Motor neuron (in vitro differentiated cells): ENCODE measurements around the gene CFAP99. TPM values are rescaled to one million over a fixed set of nuclear protein-coding genes. Genes with fewer than 3 reads are reported as not detected.

Source experiments
- ATAC-seq, 8 experiments: fragments of 200-7000 bp; cut with Tn5 transposase; replicated peaks in 6 of 8; 2 replicates each; pipeline ENCODE4 v1.8.0; 2021; ENCODE audit warnings: mild to moderate bottlenecking in 8 of 8, moderate library complexity in 8 of 8
- H3K27ac ChIP-seq, 2 donors: fragments of 250-450 bp; sonication (Bioruptor Pico); 2 replicates each; pipeline ENCODE4 v1.9.0; 2021; ENCODE audit warnings: antibody characterized with exemption in 2 of 2, mild to moderate bottlenecking in 2 of 2, moderate library complexity in 1 of 2
- H3K4me1 ChIP-seq, 2 donors: fragments of 250-450 bp; sonication (Bioruptor Pico); replicated peaks in 1 of 2; 2 replicates each; pipeline ENCODE4 v1.6.1; 2021; ENCODE audit warnings: antibody characterized with exemption in 2 of 2, mild to moderate bottlenecking in 2 of 2, moderate library complexity in 1 of 2
- H3K4me3 ChIP-seq, 5 donors: fragments of 250-450 bp; sonication (Bioruptor Pico); 2 replicates each; pipeline ENCODE4 v1.9.0; 2021; ENCODE audit warnings: antibody characterized with exemption in 5 of 5, mild to moderate bottlenecking in 5 of 5, moderate library complexity in 4 of 5
- WGBS, 10 experiments: fragments of 450-650 bp; shearing (Covaris generic); methylation state at CpG; one replicate each; pipeline ENCODE4 v1.0.0; 2022; 5-methylcytosine and 5-hydroxymethylcytosine counted together
- in situ Hi-C, 9 experiments: fragments of 400-800 bp; cut with MboI; loops; one replicate each; pipeline ENCODE4 v1.15.0; 2021; ENCODE audit warnings: low sequenced_read_pairs in 9 of 9, low pct_unique_long_range_greater_than_20kb in 2 of 9; ENCODE audit not compliant: unreplicated experiment in 9 of 9
- total RNA-seq, 8 experiments: library from RNA; unstranded; fragments of 300-600 nt; gene quantifications; 2 replicates each; pipeline versions ENCODE4 v1.2.3 to v1.2.4, GENCODE V29; 2022

CFAP99 gene
- total RNA-seq, 8 experiments from 2014 or later = 0.05 to 9.1 (median 0.19) TPM

- ATAC-seq = no peak
- H3K4me3 ChIP-seq = no peak overlapping the region
- in situ Hi-C loops = no loop called here
- WGBS, 10 experiments = 0 to 100% (median 86%) methylated on average over 1 to 5 of the region's 9 CpGs; no CpG with 5 or more reads in 3 of the 10 experiments
- no peak overlapping the region for H3K27ac ChIP-seq
- peaks cover 10 to 12% of the 10 kb centered on the region in 2 donors for H3K4me1 ChIP-seq
These were observed 23.7 kb upstream of the CFAP99 start for GRCh38 chr4:2395038-2395437.

- Histone ChIP-seq H3K4me1 (peaks cover 10 to 12% of the 10 kb centered on the region in 2 donors), H3K4me3 (no peak overlapping the region), H3K27ac (no peak overlapping the region)
- ATAC-seq = no peak
- WGBS, 10 experiments = 89 to 100% methylated on average over 1 to 5 of the region's 9 CpGs; no CpG with 5 or more reads in 8 of the 10 experiments
- in situ Hi-C loops = no loop called here
These were observed 23.2 kb upstream of the CFAP99 start for GRCh38 chr4:2395584-2395983.

- 70 to 93% (median 82%) methylated on average over 2 to 5 of the region's 21 CpGs; no CpG with 5 or more reads in 6 of the 10 experiments for whole genome bisulfite sequencing, 10 experiments
- Histone ChIP-seq H3K27ac (no peak overlapping the region), H3K4me1 (peaks cover 7 to 13% of the 10 kb centered on the region in 2 donors), H3K4me3 (no peak overlapping the region)
- ATAC-seq = no peak
- in situ Hi-C loops = no loop called here
These were observed 21.9 kb upstream of the CFAP99 start for GRCh38 chr4:2396781-2397368.

- in situ Hi-C loops = no loop called here
- no peak for ATAC-seq
- Histone ChIP-seq H3K4me1 (peaks cover 14 to 22% of the 10 kb centered on the region in 2 donors), H3K4me3 (no peak overlapping the region), H3K27ac (no peak overlapping the region)
- 74 to 100% (median 93%) methylated on average over 1 to 11 of the region's 20 CpGs; no CpG with 5 or more reads in 3 of the 10 experiments for WGBS, 10 experiments
These were observed 21.0 kb upstream of the CFAP99 start for GRCh38 chr4:2397596-2398379.

GRCh38 chr4:2399216-2399615 lies 19.5 kb upstream of the CFAP99 start:
- 88% methylated on average over 3 of the region's 10 CpGs; no CpG with 5 or more reads in 9 of the 10 experiments for WGBS, 10 experiments
- Histone ChIP-seq H3K27ac (no peak overlapping the region), H3K4me3 (no peak overlapping the region), H3K4me1 (peaks cover 14 to 19% of the 10 kb centered on the region in 2 donors)
- in situ Hi-C loops = no loop called here
- ATAC-seq = no peak

DNA sequence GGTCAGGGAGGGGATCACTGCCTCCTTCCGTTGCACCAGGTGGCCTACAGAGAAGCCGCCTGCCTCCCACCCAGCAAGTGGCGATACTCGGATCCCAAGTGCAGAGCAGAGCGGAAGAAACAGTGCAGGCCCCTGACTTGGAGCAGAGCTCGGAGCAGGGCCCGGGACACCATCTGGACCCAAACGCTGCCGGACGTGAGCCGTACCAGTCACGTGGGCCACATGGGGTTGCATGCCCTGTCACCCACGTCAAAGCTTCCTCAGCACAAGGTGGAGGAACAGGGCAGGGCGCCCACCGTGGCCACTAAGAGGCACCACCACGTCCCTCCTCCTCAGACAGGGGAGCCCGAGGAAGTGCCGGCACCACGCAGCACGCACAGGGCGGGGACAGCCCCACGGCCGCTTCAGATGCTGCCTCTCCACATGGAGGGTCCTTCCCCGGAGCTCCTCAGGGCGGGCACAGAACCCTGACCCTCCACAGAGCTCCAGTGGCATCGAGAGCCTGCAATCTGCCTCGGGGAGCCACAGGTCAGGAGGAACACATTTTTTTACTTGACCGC lies 19.0 kb upstream of the CFAP99 start:
- Histone ChIP-seq H3K4me1 (peaks cover 14 to 19% of the 10 kb centered on the region in 2 donors), H3K27ac (no peak overlapping the region), H3K4me3 (no peak overlapping the region)
- no peak for ATAC-seq
- WGBS, 10 experiments = 63 to 100% (median 85%) methylated on average over 1 to 6 of the region's 28 CpGs; no CpG with 5 or more reads in 2 of the 10 experiments
- in situ Hi-C loops = loop anchor here in 1 of 9 experiments (25.0 kb wide), 1 partner anchor 162 kb away; the partner anchor contains the start of genes HAUS3 and POLN

DNA sequence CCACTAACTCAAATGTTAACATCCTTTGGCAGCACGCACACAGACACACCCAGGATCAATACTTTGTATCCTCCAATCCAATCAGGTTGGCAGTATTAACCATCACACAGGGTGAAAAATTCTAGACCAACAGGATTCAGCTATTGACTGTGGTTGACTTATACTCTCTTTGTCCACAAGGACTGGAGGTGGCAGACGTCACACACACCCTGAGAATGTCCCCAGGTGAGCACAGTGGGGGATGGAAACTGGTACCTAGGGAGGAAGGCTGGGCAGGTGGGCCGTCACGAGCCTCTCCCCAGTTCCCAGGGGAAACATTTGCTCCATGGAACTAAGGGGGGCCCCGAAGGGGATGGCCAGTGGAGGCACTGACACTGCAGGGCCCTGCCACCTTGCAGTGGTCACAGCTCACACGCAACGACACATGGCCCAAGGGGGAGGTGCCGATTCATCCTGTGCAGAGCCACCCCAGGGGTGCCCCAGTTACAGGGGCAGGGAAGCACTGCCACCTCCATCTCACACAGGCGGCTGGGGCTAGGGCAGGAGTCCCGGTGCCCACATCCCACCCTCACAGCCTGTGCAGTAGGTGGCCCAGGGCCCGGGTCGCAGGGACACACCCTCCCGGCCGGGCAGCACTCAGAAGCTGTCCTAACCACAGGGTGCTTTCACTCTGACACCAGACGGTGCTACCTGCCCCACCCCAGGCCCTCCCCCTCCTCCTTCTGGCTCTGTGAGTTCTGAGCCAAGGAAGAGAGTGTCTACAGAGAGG lies 17.7 kb upstream of the CFAP99 start:
- H3K27ac ChIP-seq = no peak overlapping the region
- no peak for ATAC-seq
- H3K4me1 ChIP-seq = peaks cover 14 to 19% of the 10 kb centered on the region in 2 donors
- in situ Hi-C loops = loop anchor here in 1 of 9 experiments (25.0 kb wide), 1 partner anchor 164 kb away; the partner anchor contains the start of genes HAUS3 and POLN
- no peak overlapping the region for H3K4me3 ChIP-seq
- 60 to 100% (median 86%) methylated on average over 1 to 5 of the region's 15 CpGs; no CpG with 5 or more reads in 6 of the 10 experiments for whole genome bisulfite sequencing, 10 experiments

DNA sequence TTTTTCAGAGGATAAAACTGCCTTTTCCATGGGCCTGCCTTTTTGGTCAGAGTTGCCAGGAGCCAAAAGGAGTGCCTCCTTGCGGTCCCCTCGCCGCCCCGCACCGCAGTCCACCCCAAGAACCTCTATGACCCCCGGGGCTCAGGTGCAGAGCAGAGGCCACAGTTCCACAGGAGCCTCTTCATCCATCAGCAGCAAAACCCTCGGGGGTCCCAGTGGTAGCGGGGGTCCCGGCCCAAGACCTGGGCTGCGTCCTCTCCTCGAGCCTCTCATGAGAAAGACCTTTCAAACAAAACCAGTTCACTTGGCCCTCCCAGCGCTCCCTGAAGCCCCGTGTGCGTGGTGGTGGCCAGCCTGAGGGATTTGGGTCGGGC lies 17.2 kb upstream of the CFAP99 start:
- 0 to 78% (median 47%) methylated on average over 1 to 9 of the region's 15 CpGs; no CpG with 5 or more reads in 5 of the 10 experiments for WGBS, 10 experiments
- H3K4me3 ChIP-seq = peak overlapping the region in 3 of 5 donors; percentile 0 to 29 (median 5)
- ATAC-seq = no peak
- peak overlapping the region in 1 of 2 donors; percentile 17 for H3K27ac ChIP-seq
- in situ Hi-C loops = loop anchor here in 1 of 9 experiments (25.0 kb wide), 1 partner anchor 164 kb away; the partner anchor contains the start of genes HAUS3 and POLN
- peaks cover 14 to 19% of the 10 kb centered on the region in 2 donors for H3K4me1 ChIP-seq

DNA sequence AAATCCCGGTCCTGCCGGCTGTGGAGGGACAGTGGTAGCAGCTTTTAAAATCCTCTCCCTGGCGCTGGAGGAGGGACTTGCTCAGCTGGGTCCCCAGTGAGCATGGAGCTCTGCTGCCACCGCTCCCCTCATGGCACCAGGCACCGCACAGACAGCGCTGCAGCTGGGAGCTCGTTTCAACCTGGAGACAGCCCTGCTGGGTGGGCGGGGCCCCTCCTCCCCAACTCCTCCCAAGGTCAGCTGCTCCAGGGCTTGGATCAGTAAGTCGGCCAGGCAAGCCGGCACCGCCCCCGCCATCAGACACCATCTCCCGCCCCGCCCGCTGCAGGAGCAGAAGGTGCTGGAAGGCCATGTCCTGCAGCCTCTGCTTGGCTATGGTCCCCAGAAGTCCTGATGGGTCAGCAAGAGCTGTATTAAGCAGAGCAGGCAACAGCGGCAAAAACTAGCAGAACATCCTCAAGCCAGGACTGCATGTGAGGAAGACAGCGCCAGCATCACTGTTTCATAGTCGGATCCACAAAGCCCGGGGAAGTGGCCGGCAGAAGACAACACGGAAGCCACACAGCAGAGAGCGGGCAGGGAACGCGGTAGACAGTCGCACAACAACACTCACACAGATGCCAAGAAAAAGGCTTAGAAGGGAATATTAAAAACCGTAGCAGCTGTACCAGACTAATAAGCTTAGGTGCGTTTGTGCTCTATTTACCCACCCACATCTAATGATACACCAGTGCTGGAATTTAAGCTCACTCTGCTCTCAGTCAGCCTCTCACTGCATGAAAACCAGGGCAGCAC lies 16.5 kb upstream of the CFAP99 start:
- H3K4me3 ChIP-seq = peak overlapping the region in 4 of 5 donors; percentile 4 to 29 (median 6)
- 0 to 31% (median 20%) methylated on average over 1 to 11 of the region's 27 CpGs; no CpG with 5 or more reads in 5 of the 10 experiments for WGBS, 10 experiments
- peak overlapping the region in 1 of 2 donors; percentile 17 for H3K27ac ChIP-seq
- ATAC-seq = peak; percentile 92 to 98 (median 94)
- H3K4me1 ChIP-seq = peaks cover 14 to 19% of the 10 kb centered on the region in 2 donors
- in situ Hi-C loops = loop anchor here in 1 of 9 experiments (25.0 kb wide), 1 partner anchor 165 kb away; the partner anchor contains the start of genes HAUS3 and POLN

- in situ Hi-C loops = loop anchor here in 1 of 9 experiments (25.0 kb wide), 1 partner anchor 166 kb away; the partner anchor contains the start of genes HAUS3 and POLN
- no peak for ATAC-seq
- no peak overlapping the region for H3K27ac ChIP-seq
These were observed 15.8 kb upstream of the CFAP99 start for GRCh38 chr4:2402941-2403340.

DNA sequence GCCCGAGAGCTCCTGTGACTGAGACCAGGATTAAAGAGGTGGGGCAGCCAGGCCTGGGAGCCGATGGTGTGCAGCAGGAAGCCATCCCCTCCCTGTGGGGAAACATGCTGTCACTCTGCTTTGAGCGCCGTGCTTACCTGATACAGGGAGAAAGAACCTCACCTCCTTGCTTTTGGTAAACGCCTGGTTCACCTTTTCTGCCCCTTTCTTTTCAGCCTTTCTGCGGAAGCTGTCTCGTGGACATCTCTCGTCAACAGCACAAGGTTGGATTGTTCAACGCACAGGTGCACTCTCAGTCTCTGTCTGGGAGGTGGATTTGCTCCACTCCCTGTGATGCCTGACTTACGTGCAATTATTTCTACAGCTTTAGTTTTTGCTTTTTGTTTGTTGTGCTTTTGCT lies 12.3 kb upstream of the CFAP99 start:
- no peak for ATAC-seq
- no peak overlapping the region for H3K4me3 ChIP-seq
- H3K4me1 ChIP-seq = peaks cover 14 to 19% of the 10 kb centered on the region in 2 donors
- H3K27ac ChIP-seq = no peak overlapping the region
- in situ Hi-C loops = loop anchor here in 1 of 9 experiments (25.0 kb wide), 1 partner anchor 169 kb away; the partner anchor contains the start of genes HAUS3 and POLN
- 74 to 100% (median 81%) methylated on average over 1 to 8 of the region's 10 CpGs for WGBS, 10 experiments

More at GRCh38 chr4:2402941-2403340, 15.8 kb upstream of the CFAP99 start:
- no peak overlapping the region for H3K4me3 ChIP-seq
- peaks cover 14 to 19% of the 10 kb centered on the region in 2 donors for H3K4me1 ChIP-seq
- WGBS, 10 experiments = 23 to 100% (median 29%) methylated on average over 1 to 5 of the region's 7 CpGs; no CpG with 5 or more reads in 6 of the 10 experiments
